HG02885 (cell line): ENCODE measurements around the gene EML2.
"Not testable (repeated sequence)": the region's sequence is repeated elsewhere in the genome, so short reads cannot be mapped to it uniquely, and the experiment has no call there.

Experiments
- ATAC-seq: cut with Tn5 transposase; IDR thresholded peaks from one replicate; pipeline ENCODE4 v1.9.1; 2021; ENCODE audit warnings: mild to moderate bottlenecking; ENCODE audit not compliant: unreplicated experiment, poor library complexity

EML2 gene

DNA sequence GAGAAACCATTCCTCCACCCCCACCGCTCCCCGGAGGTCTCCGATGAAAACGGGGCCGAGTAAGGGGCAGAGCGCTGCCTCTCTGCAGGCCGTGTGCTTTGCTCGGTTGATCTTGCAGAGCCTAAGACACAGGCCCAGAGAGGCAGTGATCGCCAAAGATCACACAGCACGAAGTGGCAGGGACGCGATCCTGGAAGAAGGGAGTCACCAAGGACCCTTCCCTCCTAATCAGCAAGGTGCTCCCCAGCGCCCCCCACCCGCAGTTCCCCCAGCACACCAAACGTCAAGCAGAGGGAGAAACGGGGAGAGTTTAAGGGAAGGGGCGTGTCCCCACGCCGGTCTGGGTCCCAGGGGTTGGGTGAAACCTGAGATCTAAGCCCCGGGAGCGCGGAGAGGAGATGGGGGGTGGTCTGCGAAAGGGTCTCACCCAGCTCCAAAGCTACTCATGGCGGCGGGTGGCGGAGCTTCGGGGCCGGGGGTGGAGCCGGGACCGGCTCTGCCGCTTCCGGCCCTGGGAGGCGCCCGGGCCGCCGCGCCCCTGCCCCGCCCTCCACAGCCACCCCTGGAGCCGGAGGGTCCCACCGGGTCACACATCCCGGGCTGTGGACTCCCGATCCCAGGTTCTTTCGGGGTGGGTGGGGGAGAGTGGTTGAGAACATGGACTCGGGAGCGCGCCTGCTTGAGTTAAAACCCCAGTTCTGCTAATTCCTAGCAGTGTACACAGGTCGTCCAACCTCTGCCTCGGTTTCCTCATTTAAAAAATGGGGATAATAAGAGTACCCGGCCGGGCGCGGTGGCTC is at the start of gene EML2:
Gene EML2, minus strand, starts transcription at position 468 of the 800 bp plus-strand sequence. Its CDS starts 21 bp downstream, at position 447.
- ATAC-seq: no peak

DNA sequence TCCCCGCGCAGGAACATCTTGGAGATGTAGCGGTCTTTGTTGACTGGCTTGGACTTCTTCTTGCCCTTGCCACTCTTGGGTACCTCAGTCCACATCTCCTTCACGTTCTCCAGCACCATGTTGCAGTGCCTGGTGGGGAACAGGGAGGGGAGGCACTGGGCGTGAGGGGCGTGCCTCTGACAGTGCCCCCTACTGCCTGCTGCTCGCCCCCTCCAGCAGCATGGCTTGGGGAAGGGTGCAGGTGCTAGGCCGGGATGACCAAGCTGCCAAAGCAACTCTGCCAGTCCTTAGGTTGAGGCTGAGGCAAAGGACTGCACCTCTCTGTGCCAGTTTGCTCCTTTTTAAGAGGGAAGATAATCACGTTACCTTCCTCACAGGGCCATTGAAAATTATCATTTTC is 48.4 kb upstream of the EML2 start:
- no peak for ATAC-seq

- ATAC-seq: not testable (repeated sequence)
Observed at GRCh38 chr19:45685045-45685444, 45.8 kb upstream of the EML2 start.

DNA sequence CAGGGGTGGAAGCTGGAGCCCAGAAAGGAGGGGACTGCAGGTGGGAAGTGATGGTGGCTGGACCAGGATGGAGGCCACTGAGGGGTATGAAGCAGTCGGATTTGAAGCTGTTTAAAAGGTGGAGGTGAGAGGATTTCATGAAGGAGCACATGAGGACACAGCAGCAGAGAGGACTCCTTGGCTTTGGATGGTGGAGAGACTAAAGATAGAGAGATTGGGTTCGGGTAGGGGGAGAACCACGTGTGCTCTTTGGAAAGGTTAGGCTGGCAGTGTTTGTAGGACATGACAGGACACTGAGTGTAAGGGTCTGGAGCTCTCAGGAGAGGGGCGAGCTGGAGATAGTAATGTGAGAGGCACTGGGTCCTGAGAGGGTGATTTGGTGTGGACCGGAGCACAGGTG is 43.7 kb upstream of the EML2 start:
- ATAC-seq: no peak

DNA sequence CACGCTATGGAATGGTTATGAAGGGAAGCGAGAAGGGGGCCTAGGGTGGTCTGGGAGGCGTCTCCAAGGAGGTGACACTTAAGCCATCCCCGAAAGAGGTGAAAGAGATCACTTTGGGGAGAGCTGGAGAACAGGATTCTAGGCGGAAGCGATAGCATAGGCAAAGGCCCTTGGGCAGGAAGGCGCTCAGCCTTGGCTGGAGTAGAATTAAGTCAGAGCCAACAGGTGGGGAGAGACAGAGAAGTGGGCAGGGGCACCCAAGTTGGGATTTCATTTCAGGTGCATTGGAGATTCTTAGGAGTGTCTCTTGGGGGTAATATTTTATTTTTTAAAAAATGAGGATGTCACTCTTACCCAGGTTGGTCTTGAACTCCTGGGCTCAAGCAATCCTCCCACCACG is 42.9 kb upstream of the EML2 start:
- no peak for ATAC-seq

DNA sequence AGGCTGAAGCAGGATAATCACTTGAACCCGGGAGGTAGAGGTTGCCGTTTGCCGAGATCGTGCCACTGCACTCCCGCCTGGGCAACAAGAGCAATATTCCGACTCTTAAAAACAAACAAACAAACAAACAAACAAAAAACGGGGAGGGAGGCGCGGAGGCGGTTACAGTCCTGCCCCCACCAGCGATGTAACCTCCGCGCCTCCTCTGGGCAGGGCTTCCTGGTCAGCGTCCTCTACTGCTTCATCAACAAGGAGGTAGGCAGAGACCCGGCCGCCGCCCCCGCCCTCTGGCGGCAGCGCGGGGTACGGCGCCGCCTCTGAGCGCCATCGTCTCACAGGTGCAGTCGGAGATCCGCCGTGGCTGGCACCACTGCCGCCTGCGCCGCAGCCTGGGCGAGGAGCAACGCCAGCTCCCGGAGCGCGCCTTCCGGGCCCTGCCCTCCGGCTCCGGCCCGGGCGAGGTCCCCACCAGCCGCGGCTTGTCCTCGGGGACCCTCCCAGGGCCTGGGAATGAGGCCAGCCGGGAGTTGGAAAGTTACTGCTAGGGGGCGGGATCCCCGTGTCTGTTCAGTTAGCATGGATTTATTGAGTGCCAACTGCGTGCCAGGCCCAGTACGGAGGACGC is 42.3 kb upstream of the EML2 start:
- peak; percentile 80 for ATAC-seq

GRCh38 chr19:45677351-45678230 is 38.4 kb upstream of the EML2 start:
- ATAC-seq: peak; percentile 43

GRCh38 chr19:45676851-45677263 is 37.7 kb upstream of the EML2 start:
- no peak for ATAC-seq

GRCh38 chr19:45674946-45675345 is 35.7 kb upstream of the EML2 start:
- no peak for ATAC-seq

DNA sequence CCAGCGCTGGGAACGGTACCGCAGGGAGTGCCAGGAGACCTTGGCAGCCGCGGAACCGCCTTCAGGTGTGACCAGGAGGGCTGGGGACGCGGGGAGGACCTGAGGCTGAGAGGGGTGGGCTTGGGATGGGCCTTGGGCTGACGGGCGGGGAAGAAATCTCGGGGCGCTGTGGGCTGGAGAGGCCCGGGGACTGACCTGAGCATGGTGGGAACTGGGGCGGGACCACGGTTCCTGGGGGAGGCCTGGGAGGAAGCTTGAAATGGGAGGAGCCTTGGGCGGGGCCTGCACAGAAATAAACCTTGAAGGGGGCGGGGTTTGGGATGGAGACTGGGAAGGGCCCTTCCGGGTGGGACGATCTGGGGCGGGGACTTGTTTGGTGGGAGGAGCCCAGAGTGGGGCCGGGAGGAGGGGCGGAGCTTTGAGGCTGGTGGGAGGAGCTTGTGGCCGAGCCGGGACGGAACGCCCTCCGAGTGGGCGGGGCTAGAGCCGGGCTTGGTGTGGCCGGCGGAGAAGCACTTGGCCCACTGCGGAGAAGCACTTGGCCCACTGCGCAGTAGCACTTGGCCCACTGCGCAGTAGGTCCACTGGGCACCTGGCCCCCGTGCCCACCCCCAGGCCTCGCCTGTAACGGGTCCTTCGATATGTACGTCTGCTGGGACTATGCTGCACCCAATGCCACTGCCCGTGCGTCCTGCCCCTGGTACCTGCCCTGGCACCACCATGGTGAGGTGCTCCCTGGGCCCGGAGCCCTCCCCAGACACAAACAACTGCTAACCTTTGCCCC is 31.7 kb upstream of the EML2 start:
- ATAC-seq: peak; percentile 62

DNA sequence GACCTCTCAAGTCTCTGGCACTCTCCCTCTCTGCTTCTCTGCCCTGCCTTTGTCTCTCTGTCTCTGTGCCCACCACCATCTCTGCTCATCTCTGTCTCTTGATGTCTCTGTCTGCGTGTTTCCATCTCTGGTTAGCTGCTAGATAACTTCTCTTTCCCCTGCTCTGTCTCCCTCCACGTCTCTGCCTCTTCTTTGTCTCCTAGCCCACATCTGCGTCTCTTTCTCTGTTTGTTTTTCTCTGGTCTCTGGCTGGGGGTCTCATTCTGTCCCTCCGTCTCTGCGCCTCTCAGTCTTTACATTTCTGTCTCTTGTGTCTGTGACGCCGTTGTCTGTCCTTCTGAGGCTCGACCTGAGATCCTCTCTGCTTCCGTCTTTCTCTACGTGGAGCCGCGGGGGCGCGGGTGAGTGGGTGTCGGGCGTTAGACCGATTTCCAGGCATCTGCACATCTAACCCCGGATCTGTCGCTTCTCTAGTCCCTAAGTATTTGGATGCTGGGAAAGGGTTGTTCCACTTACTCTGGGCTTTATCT is 29.2 kb upstream of the EML2 start:
- ATAC-seq: no peak

- ATAC-seq: no peak
Observed at GRCh38 chr19:45667620-45668341, 28.6 kb upstream of the EML2 start, which contains the start of gene GIPR. Gene GIPR, plus strand, starts transcription at chr19:45668221. Its CDS starts 1,300 bp downstream, at chr19:45669521.

- no peak for ATAC-seq
Observed at GRCh38 chr19:45664575-45664974, 25.4 kb upstream of the EML2 start.

DNA sequence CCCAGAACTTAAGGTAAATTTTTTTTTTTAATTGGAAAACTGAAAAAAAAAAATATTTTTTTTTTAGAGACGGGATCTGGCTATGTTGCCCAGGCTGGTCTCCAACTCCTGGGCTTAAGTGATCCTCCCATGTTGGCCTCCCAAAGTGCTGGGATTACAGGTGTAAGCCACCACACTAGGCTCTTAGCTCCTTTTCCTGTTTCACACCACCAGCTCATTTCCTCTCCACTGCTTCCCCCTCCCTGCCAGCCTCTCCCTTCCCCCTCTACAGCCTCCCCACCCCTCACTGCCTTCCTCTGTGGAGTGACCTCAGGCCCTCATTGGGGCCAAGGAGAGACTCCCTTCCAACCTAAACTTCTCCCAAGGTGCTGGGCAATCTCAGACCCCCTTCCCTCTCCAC is 24.6 kb upstream of the EML2 start:
- no peak for ATAC-seq

- no peak for ATAC-seq
Observed at GRCh38 chr19:45660636-45661035, 21.4 kb upstream of the EML2 start.

DNA sequence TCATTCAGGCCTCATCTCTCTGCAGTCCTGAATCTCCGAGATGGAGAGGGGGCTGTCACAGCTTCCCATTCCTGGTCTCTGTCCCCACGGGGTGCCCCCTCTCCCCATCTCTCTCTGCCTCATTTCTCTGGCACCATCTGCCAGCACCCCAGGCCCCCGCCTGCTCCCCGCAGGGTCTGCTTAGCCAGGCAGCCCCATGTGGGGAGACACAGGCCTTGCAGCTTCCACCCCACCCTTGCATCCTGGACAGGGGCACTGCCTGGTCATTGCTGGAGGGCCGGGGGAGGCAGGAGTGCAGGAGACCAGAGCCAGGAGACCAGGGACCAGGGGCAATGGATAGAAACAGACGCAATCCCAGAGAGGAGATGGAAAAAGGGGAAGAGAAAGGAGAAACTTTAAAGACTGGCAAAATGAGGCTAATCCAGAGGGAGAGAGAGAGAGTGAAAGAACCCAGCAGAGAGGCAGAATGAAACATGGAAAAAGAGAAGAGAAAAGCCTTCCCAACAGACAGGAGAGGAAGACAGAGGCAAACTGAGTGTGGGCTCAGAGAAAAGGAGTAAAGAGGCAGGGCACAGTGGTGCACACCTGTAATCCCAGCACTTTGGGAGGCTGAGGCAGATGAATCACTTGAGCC is 20.0 kb upstream of the EML2 start:
- no peak for ATAC-seq

- ATAC-seq: no peak
Observed at GRCh38 chr19:45657520-45658167, 18.4 kb upstream of the EML2 start.

- ATAC-seq: no peak
Observed at GRCh38 chr19:45655073-45655472, 15.9 kb upstream of the EML2 start.
